ENCODE measurements around the gene GBX2. TPM values are rescaled to one million over a fixed set of nuclear protein-coding genes. Genes with fewer than 3 reads are reported as not detected.

GBX2 gene
- total and polyA plus RNA-seq, 2 experiments from 2014 or later, result 0.45 TPM; not detected in 1

DNA sequence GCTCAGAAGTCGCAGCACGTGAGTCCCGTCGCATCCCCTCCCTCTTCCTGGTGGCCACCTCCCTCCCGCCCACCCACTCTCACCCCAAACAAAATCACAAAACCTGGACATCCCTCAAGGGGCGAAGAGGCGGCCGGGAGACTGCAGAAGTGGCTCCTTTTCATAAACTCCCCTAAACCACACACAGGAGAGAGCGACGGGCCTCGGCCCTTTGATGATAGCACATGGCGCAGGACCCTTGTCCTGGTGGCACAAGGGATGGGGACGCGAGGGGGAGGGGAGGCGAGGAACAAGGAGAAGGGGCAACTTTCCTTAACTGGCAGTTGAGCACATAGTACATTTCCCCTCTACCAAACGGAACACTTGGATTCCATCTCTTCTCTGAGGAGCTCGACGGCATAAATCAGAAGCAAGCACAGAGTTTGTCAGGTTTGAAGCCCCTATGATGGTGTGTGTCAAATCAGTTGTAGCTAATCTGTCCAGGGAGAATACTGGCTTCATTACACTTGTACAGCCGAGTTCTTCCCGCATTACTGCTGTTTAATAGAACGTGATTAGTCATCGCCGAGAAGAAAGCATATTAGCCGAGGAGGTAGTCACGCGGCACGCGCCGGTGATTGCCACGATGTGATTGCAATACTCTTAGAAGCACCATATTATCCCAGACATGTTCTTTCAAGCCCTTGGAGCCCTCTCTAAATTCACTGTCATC lies 43.8 kb downstream of the GBX2 start:
- Histone ChIP-seq H4K20me1 (ENCODE audit: insufficient read depth, poor library complexity, severe bottlenecking) (no peaks in the 10 kb centered on the region), H3K4me3 (no peak overlapping the region), H3K4me1 (ENCODE audit: insufficient read depth) (no peaks in the 10 kb centered on the region), H3K9me3 (ENCODE audit: low read depth) (no peaks in the 10 kb centered on the region), H3K27me3 (no peaks in the 10 kb centered on the region), H3K4me2 (no peak overlapping the region), H3K9me2 (replicated peaks; ENCODE audit: insufficient read depth) (no peaks in the 10 kb centered on the region), H3K79me2 (no peaks in the 10 kb centered on the region), H3K36me3 (replicated peaks; ENCODE audit: insufficient read depth, low read depth) (no peaks in the 10 kb centered on the region), H3K27ac (no peak overlapping the region), H2AFZ (no peak overlapping the region)
- no peak for DNase-seq (ENCODE audit: low spot score)
- 97% methylated on average over 27 of the region's 30 CpGs for WGBS (ENCODE audit: low lambda C conversion rate, missing lambda C conversion rate)
- TF ChIP-seq EZH2phosphoT487 (IDR thresholded peaks at IDR 0.05; ENCODE audit: low read depth, severe bottlenecking, unreplicated experiment), result no peak
- TF ChIP-seq, protein P1, sequence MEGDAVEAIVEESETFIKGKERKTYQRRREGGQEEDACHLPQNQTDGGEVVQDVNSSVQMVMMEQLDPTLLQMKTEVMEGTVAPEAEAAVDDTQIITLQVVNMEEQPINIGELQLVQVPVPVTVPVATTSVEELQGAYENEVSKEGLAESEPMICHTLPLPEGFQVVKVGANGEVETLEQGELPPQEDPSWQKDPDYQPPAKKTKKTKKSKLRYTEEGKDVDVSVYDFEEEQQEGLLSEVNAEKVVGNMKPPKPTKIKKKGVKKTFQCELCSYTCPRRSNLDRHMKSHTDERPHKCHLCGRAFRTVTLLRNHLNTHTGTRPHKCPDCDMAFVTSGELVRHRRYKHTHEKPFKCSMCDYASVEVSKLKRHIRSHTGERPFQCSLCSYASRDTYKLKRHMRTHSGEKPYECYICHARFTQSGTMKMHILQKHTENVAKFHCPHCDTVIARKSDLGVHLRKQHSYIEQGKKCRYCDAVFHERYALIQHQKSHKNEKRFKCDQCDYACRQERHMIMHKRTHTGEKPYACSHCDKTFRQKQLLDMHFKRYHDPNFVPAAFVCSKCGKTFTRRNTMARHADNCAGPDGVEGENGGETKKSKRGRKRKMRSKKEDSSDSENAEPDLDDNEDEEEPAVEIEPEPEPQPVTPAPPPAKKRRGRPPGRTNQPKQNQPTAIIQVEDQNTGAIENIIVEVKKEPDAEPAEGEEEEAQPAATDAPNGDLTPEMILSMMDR (IDR thresholded peaks at IDR 0.05; ENCODE audit: poor library complexity), result no peak
- no peak for TF ChIP-seq EZH2 (IDR thresholded peaks at IDR 0.05; ENCODE audit: borderline replicate concordance)

DNA sequence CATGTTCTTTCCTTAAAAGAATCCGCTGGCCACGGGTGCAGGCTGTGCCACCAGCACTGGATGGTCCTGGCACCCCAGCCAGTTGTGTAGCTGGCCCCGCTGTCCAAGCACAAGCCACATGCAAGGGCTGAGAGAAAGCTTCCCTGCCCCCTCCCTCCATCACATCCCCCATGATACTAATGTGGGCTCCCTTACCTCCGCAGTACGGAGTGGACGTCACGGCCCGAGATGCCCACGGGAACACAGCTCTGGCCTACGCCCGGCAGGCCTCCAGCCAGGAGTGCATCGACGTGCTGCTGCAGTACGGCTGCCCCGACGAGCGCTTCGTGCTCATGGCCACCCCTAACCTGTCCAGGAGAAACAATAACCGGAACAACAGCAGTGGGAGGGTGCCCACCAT lies 44.5 kb downstream of the GBX2 start:
- no peak overlapping the region for H3K27ac ChIP-seq
- TF ChIP-seq, protein P1 (IDR thresholded peaks at IDR 0.05; ENCODE audit: poor library complexity), result no peak
- no peak for TF ChIP-seq EZH2phosphoT487 (IDR thresholded peaks at IDR 0.05; ENCODE audit: low read depth, severe bottlenecking, unreplicated experiment)
- TF ChIP-seq EZH2 (IDR thresholded peaks at IDR 0.05; ENCODE audit: borderline replicate concordance), result no peak
- 99% methylated on average over 10 of the region's 19 CpGs for WGBS (ENCODE audit: low lambda C conversion rate, missing lambda C conversion rate)
- H3K9me2 ChIP-seq (replicated peaks; ENCODE audit: insufficient read depth), result no peaks in the 10 kb centered on the region
- H3K4me2 ChIP-seq, result no peak overlapping the region
- H3K36me3 ChIP-seq (replicated peaks; ENCODE audit: insufficient read depth, low read depth), result no peaks in the 10 kb centered on the region
- no peaks in the 10 kb centered on the region for H3K9me3 ChIP-seq (ENCODE audit: low read depth)
- H2AFZ ChIP-seq, result no peak overlapping the region
- H3K4me1 ChIP-seq (ENCODE audit: insufficient read depth), result no peaks in the 10 kb centered on the region
- H3K79me2 ChIP-seq, result no peaks in the 10 kb centered on the region
- no peaks in the 10 kb centered on the region for H3K27me3 ChIP-seq
- no peak for DNase-seq (ENCODE audit: low spot score)
- no peaks in the 10 kb centered on the region for H4K20me1 ChIP-seq (ENCODE audit: insufficient read depth, poor library complexity, severe bottlenecking)
- H3K4me3 ChIP-seq, result no peak overlapping the region

DNA sequence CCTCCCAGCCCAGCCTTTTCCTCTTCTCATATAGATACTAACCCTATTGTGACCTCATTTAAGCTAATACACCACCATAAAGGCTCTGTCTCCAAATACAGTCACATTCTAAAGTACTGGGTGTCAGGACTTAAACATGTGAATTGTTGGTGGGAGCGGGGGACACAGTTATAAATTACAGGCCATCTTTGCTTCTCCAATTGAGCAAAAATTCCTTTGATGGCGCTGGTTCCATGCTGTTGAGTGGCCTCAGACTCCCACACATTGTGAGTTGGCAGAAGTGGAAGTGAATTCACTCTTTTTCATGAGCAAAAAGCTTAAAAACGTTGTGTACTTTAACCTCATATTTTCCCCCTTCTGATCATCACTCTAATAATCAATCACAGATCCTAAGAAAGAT lies 46.0 kb downstream of the GBX2 start:
- H3K4me1 ChIP-seq (ENCODE audit: insufficient read depth), result no peaks in the 10 kb centered on the region
- no peak for DNase-seq (ENCODE audit: low spot score)
- TF ChIP-seq, protein P1 (IDR thresholded peaks at IDR 0.05; ENCODE audit: poor library complexity), result no peak
- no peak for TF ChIP-seq EZH2 (IDR thresholded peaks at IDR 0.05; ENCODE audit: borderline replicate concordance)
- no peak for TF ChIP-seq EZH2phosphoT487 (IDR thresholded peaks at IDR 0.05; ENCODE audit: low read depth, severe bottlenecking, unreplicated experiment)

More for the DNA sequence above, 46.0 kb downstream of the GBX2 start:
- Histone ChIP-seq H3K27ac (no peak overlapping the region), H2AFZ (no peak overlapping the region), H3K27me3 (no peaks in the 10 kb centered on the region), H4K20me1 (ENCODE audit: insufficient read depth, poor library complexity, severe bottlenecking) (no peaks in the 10 kb centered on the region), H3K4me3 (no peak overlapping the region), H3K9me3 (ENCODE audit: low read depth) (no peaks in the 10 kb centered on the region), H3K36me3 (replicated peaks; ENCODE audit: insufficient read depth, low read depth) (no peaks in the 10 kb centered on the region), H3K9me2 (replicated peaks; ENCODE audit: insufficient read depth) (no peaks in the 10 kb centered on the region), H3K79me2 (no peaks in the 10 kb centered on the region), H3K4me2 (no peak overlapping the region)
- WGBS (ENCODE audit: low lambda C conversion rate, missing lambda C conversion rate), result 96% methylated on average over 3 of the region's 3 CpGs

All from hepatocyte (in vitro differentiated cells).